HepG2 (cell line): Measurements from ENCODE around the gene ITGA2. TPM values are rescaled to one million over a fixed set of nuclear protein-coding genes. Genes with fewer than 3 reads are reported as not detected.

Experiments
- ARID5B ChIP-seq: IDR thresholded peaks from 2 replicates; pipeline ENCODE4 v1.4.0; 2020; ENCODE audit warnings: mild to moderate bottlenecking, missing genetic modification reagents
- CBX5 ChIP-seq: sonication (generic); formaldehyde crosslinking; IDR thresholded peaks from 2 replicates; pipeline ENCODE4 v1.4.0; 2020; ENCODE audit warnings: missing genetic modification reagents, borderline replicate concordance
- ELK4 ChIP-seq: sonication (generic); formaldehyde crosslinking; IDR thresholded peaks from 2 replicates; pipeline ENCODE4 v1.9.0; 2021; ENCODE audit warnings: missing genetic modification reagents, borderline replicate concordance
- FLYWCH1 ChIP-seq: sonication (generic); formaldehyde crosslinking; IDR thresholded peaks from 2 replicates; pipeline ENCODE4 v1.8.1; 2023; ENCODE audit warnings: mild to moderate bottlenecking, missing genetic modification reagents
- HMG20A ChIP-seq: IDR thresholded peaks from 2 replicates; pipeline ENCODE4 v1.6.1; 2016; ENCODE audit warnings: borderline replicate concordance
- HMGXB3 ChIP-seq: sonication (generic); formaldehyde crosslinking; IDR thresholded peaks from 2 replicates; pipeline ENCODE4 v1.4.0; 2020; ENCODE audit warnings: missing genetic modification reagents, borderline replicate concordance
- HNF4A ChIP-seq: sonication (generic); formaldehyde crosslinking; IDR thresholded peaks from 2 replicates; pipeline ENCODE4 v1.4.0; 2020; ENCODE audit warnings: missing genetic modification reagents
- ISL2 ChIP-seq: sonication (generic); formaldehyde crosslinking; IDR thresholded peaks from 2 replicates; pipeline ENCODE4 v1.5.0; 2020; ENCODE audit warnings: missing genetic modification reagents
- PHB2 ChIP-seq: fragments of 450-650 bp; IDR thresholded peaks from 2 replicates; pipeline ENCODE4 v1.6.1; 2018; ENCODE audit not compliant: partially characterized antibody
- SOX5 ChIP-seq: IDR thresholded peaks from 2 replicates; pipeline ENCODE4 v1.6.1; 2016; ENCODE audit warnings: borderline replicate concordance
- ZBTB43 ChIP-seq: sonication (generic); formaldehyde crosslinking; conservative IDR thresholded peaks from 2 replicates; pipeline ENCODE4 v1.4.0; 2020; ENCODE audit warnings: missing genetic modification reagents
- ZBTB46 ChIP-seq: sonication (generic); formaldehyde crosslinking; IDR thresholded peaks from 2 replicates; pipeline ENCODE4 v1.4.0; 2020; ENCODE audit warnings: mild to moderate bottlenecking, missing genetic modification reagents, borderline replicate concordance
- ZBTB7B ChIP-seq: sonication (generic); formaldehyde crosslinking; IDR thresholded peaks from 2 replicates; pipeline ENCODE4 v1.4.0; 2020; ENCODE audit warnings: missing genetic modification reagents
- ZKSCAN1 ChIP-seq: fragments of 150-350 bp; IDR thresholded peaks from 2 replicates; pipeline ENCODE4 v1.6.1; 2014; ENCODE audit warnings: low read length
- ZNF430 ChIP-seq: sonication (generic); formaldehyde crosslinking; IDR thresholded peaks from 2 replicates; pipeline ENCODE4 v1.9.0; 2021; ENCODE audit warnings: mild to moderate bottlenecking, missing genetic modification reagents
- ZNF556 ChIP-seq: sonication (generic); formaldehyde crosslinking; IDR thresholded peaks from 2 replicates; pipeline ENCODE4 v1.4.0; 2020; ENCODE audit warnings: mild to moderate bottlenecking, missing genetic modification reagents, borderline replicate concordance
- ZNF703 ChIP-seq: sonication (generic); formaldehyde crosslinking; IDR thresholded peaks from 2 replicates; pipeline ENCODE4 v1.5.1; 2020; ENCODE audit warnings: missing genetic modification reagents, mild to moderate bottlenecking, moderate library complexity, borderline replicate concordance
- ZNF775 ChIP-seq: sonication (generic); formaldehyde crosslinking; IDR thresholded peaks from 2 replicates; pipeline ENCODE4 v1.4.0; 2020; ENCODE audit warnings: missing genetic modification reagents, mild to moderate bottlenecking, moderate library complexity, borderline replicate concordance
- polyA plus RNA-seq, 8 experiments: library from polyadenylated mRNA; depleted of rRNA in 3 of 8; stranded (reverse) in 7 of 8; unstranded in 1 of 8; fragments of >200 nt; fragmentation: Illumina TruSeq in 4 of 8; extraction: Trizol in 4 of 8; gene quantifications; 2 replicates each; pipeline versions ENCODE4 v1.2.1 to v1.2.3, GENCODE V29; 2011 to 2016; ENCODE audit warnings: low read depth in 4 of 8, missing spikeins in 1 of 8, mixed read lengths in 1 of 8; ENCODE audit not compliant: insufficient read depth in 1 of 8
- total RNA-seq, 5 experiments: library from RNA; depleted of rRNA; stranded (reverse); fragments of >200 nt; fragmentation: Illumina TruSeq; extraction: Trizol; gene quantifications; 2 replicates each; pipeline ENCODE4 v1.2.3, GENCODE V29; 2016; ENCODE audit warnings: low read depth in 1 of 5

Gene ITGA2
- total and polyA plus RNA-seq, 2 of the 13 experiments (the other 11 are each of a cell fraction or from before 2014, with no cell fraction given), result 15.8 to 58.3 TPM

- TF ChIP-seq ELK4 (CRISPR knock-in tag), result no peak
- no peak for TF ChIP-seq ZNF556 (CRISPR knock-in tag)
- no peak for TF ChIP-seq ZNF703 (CRISPR knock-in tag)
- TF ChIP-seq ZBTB43 (CRISPR knock-in tag), result 0 out of 2 replicates have a peak, but pooled peaks have one; percentile 18
- peak; percentile 51 for TF ChIP-seq HNF4A
- no peak for TF ChIP-seq HMGXB3 (CRISPR knock-in tag)
- TF ChIP-seq ZNF775 (CRISPR knock-in tag), result no peak
- no peak for TF ChIP-seq ZKSCAN1
- no peak for TF ChIP-seq ZNF430 (CRISPR knock-in tag)
- TF ChIP-seq CBX5 (CRISPR knock-in tag), result no peak
- no peak for TF ChIP-seq ZBTB46
- peak; percentile 93 for TF ChIP-seq ARID5B (CRISPR knock-in tag)
- TF ChIP-seq ISL2 (CRISPR knock-in tag), result peak; percentile 54; the same call in 1 of the 2 replicates
- TF ChIP-seq FLYWCH1 (CRISPR knock-in tag), result no peak
- TF ChIP-seq HMG20A (CRISPR knock-in tag), result no peak; the same call in 1 of the 2 replicates
- TF ChIP-seq ZBTB7B, result no peak
- peak; percentile 71 for TF ChIP-seq SOX5 (CRISPR knock-in tag)
- no peak for TF ChIP-seq PHB2
Measured at GRCh38 chr5:53001541-53001940, 12.4 kb downstream of the ITGA2 start (continued).
